GM23338 (cell line): ENCODE results near the gene IMPDH1. TPM values are rescaled to one million over a fixed set of nuclear protein-coding genes. Genes with fewer than 3 reads are reported as not detected.

Experiments
- ATAC-seq: fragments of 200-7000 bp; cut with Tn5 transposase; 3 replicates; pipeline ENCODE4 v1.9.1; 2020
- DNase-seq: peaks from one replicate; pipeline ENCODE4 v3.0.0-alpha.2; 2015; ENCODE audit warnings: low spot score
- H2AFZ ChIP-seq: fragments of 200-600 bp; sonication (generic); 2 replicates; pipeline ENCODE4 v1.8.0; 2016; ENCODE audit warnings: antibody characterized with exemption, mild to moderate bottlenecking, moderate library complexity
- H3F3A ChIP-seq: fragments of 200-600 bp; sonication (generic); replicated peaks from 2 replicates; pipeline ENCODE4 v1.8.0; 2017; ENCODE audit warnings: antibody characterized with exemption, mixed run types, low read depth
- H3K27ac ChIP-seq: fragments of 200-600 bp; sonication (generic); 2 replicates; pipeline ENCODE4 v1.6.1; 2016; ENCODE audit warnings: low read depth
- H3K27me3 ChIP-seq: fragments of 200-600 bp; sonication (generic); 2 replicates; pipeline ENCODE4 v1.8.0; 2016; ENCODE audit warnings: mild to moderate bottlenecking, mixed run types, moderate library complexity; ENCODE audit not compliant: insufficient read depth
- H3K36me3 ChIP-seq: fragments of 200-600 bp; sonication (generic); 2 replicates; pipeline ENCODE4 v1.8.0; 2016; ENCODE audit warnings: mild to moderate bottlenecking; ENCODE audit not compliant: insufficient read depth
- H3K4me1 ChIP-seq: fragments of 200-600 bp; sonication (generic); 2 replicates; pipeline ENCODE4 v1.8.0; 2016; ENCODE audit warnings: mild to moderate bottlenecking, moderate library complexity; ENCODE audit not compliant: insufficient read depth
- H3K4me2 ChIP-seq: fragments of 200-600 bp; sonication (generic); 2 replicates; pipeline ENCODE4 v1.7.1; 2017; ENCODE audit warnings: mixed run types
- H3K4me3 ChIP-seq: fragments of 200-600 bp; sonication (generic); 2 replicates; pipeline ENCODE4 v1.6.1; 2016; ENCODE audit warnings: mixed run types
- H3K79me2 ChIP-seq: fragments of 200-600 bp; sonication (generic); replicated peaks from 2 replicates; pipeline ENCODE4 v1.8.0; 2017; ENCODE audit warnings: mild to moderate bottlenecking; ENCODE audit not compliant: insufficient read depth
- H3K9me2 ChIP-seq: fragments of 200-600 bp; sonication (generic); 2 replicates; pipeline ENCODE4 v1.8.0; 2017; ENCODE audit not compliant: insufficient read depth
- H4K20me1 ChIP-seq: fragments of 200-600 bp; sonication (generic); replicated peaks from 2 replicates; pipeline ENCODE4 v1.8.0; 2017; ENCODE audit warnings: mild to moderate bottlenecking; ENCODE audit not compliant: insufficient read depth
- H3K27ac Mint-ChIP-seq: 2 replicates; pipeline ENCODE4 v1.8.0; 2020; ENCODE audit warnings: inconsistent platforms, mild to moderate bottlenecking, moderate library complexity, mixed read lengths
- H3K27me3 Mint-ChIP-seq: 3 replicates; pipeline ENCODE4 v1.8.0; 2022; ENCODE audit warnings: low read depth, mild to moderate bottlenecking, moderate library complexity, mixed read lengths, inconsistent platforms; ENCODE audit not compliant: insufficient read depth, poor library complexity
- H3K36me3 Mint-ChIP-seq: 3 replicates; pipeline ENCODE4 v1.8.0; 2021; ENCODE audit warnings: low read depth, mild to moderate bottlenecking, inconsistent platforms, moderate library complexity, mixed read lengths
- H3K4me1 Mint-ChIP-seq: 3 replicates; pipeline ENCODE4 v1.8.0; 2020; ENCODE audit warnings: mild to moderate bottlenecking, inconsistent platforms, mixed read lengths
- H3K4me3 Mint-ChIP-seq: 3 replicates; pipeline ENCODE4 v1.8.0; 2021; ENCODE audit warnings: moderate library complexity, mild to moderate bottlenecking, inconsistent platforms, mixed read lengths
- H3K9me3 Mint-ChIP-seq: 3 replicates; pipeline ENCODE4 v1.8.0; 2020; ENCODE audit warnings: moderate library complexity, mild to moderate bottlenecking, inconsistent platforms, mixed read lengths
- CREB1 ChIP-seq: fragments of 250-450 bp; sonication (Bioruptor Pico); IDR thresholded peaks from 2 replicates; pipeline ENCODE4 v1.5.0; 2020; ENCODE audit warnings: low read depth, mild to moderate bottlenecking, moderate library complexity
- EZH2 ChIP-seq: fragments of 200-600 bp; sonication (generic); IDR thresholded peaks from one replicate; pipeline ENCODE4 v1.8.0; 2017; ENCODE audit warnings: antibody characterized with exemption, mild to moderate bottlenecking, low read depth; ENCODE audit not compliant: unreplicated experiment
- EZH2phosphoT487 ChIP-seq: fragments of 200-600 bp; sonication (generic); IDR thresholded peaks from one replicate; pipeline ENCODE4 v1.8.1; 2018; ENCODE audit warnings: antibody characterized with exemption; ENCODE audit not compliant: unreplicated experiment
- JUNB ChIP-seq: IDR thresholded peaks from one replicate; pipeline ENCODE4 v1.6.1; 2016; ENCODE audit warnings: antibody characterized with exemption; ENCODE audit not compliant: unreplicated experiment
- NANOG ChIP-seq: IDR thresholded peaks from 2 replicates; pipeline ENCODE4 v1.6.1; 2016; ENCODE audit warnings: antibody characterized with exemption, borderline replicate concordance
- POLR2AphosphoS5 ChIP-seq: IDR thresholded peaks from 2 replicates; pipeline ENCODE4 v1.6.1; 2016; ENCODE audit warnings: antibody characterized with exemption, low read depth
- STAT1 ChIP-seq: IDR thresholded peaks from one replicate; pipeline ENCODE4 v1.6.1; 2016; ENCODE audit warnings: antibody characterized with exemption; ENCODE audit not compliant: unreplicated experiment
- ZNF114 ChIP-seq: fragments of 250-450 bp; sonication (Bioruptor Pico); IDR thresholded peaks from 2 replicates; pipeline ENCODE4 v1.5.0; 2020; ENCODE audit warnings: mild to moderate bottlenecking, moderate library complexity
- ZNF331 ChIP-seq: fragments of 250-450 bp; sonication (Bioruptor Pico); IDR thresholded peaks from 2 replicates; pipeline ENCODE4 v1.5.0; 2020; ENCODE audit warnings: low read depth, mild to moderate bottlenecking, moderate library complexity
- polyA plus RNA-seq: library from polyadenylated mRNA; unstranded; fragments of >200 nt; fragmentation: Nextera tagmentation; extraction: Ambion mirVana; gene quantifications from 2 replicates; pipeline ENCODE4 v1.2.1, GENCODE V29; 2016
- total RNA-seq: library from RNA; depleted of rRNA; stranded (reverse); fragments of >200 nt; shearing (Covaris generic); gene quantifications from 2 replicates; pipeline ENCODE4 v1.2.3, GENCODE V29; 2014
- TF ChIP-seq, protein P1 (sequence below), 2 experiments: fragments of 200-600 bp in 1 of 2; sonication (generic) in 1 of 2; conservative IDR thresholded peaks; 2 replicates each; pipeline versions ENCODE4 v1.5.1 to v1.6.1; 2016 to 2017; ENCODE audit warnings: antibody characterized with exemption in 2 of 2, low read depth in 2 of 2, mild to moderate bottlenecking in 2 of 2, moderate library complexity in 1 of 2
- TF ChIP-seq, protein P2 (sequence below): IDR thresholded peaks from one replicate; pipeline ENCODE4 v1.6.1; 2018; ENCODE audit warnings: antibody characterized with exemption; ENCODE audit not compliant: unreplicated experiment
- TF ChIP-seq, protein P3 (sequence below): fragments of 250-450 bp; sonication (Bioruptor Pico); IDR thresholded peaks from 2 replicates; pipeline ENCODE4 v1.5.0; 2020; ENCODE audit warnings: mild to moderate bottlenecking, moderate library complexity

The IMPDH1 gene
- total and polyA plus RNA-seq, 2 experiments from 2014 or later, result 16.4 to 48.3 TPM

GRCh38 chr7:128349466-128349825 lies 60.3 kb downstream of the IMPDH1 start:
- no peaks in the 10 kb centered on the region for H4K20me1 ChIP-seq
- peaks cover 71% of the 10 kb centered on the region for H3K27me3 ChIP-seq
- H3K27ac ChIP-seq, result no peak overlapping the region
- no peak overlapping the region for H3K27ac Mint-ChIP-seq
- H3K9me3 Mint-ChIP-seq, result no peaks in the 10 kb centered on the region; the same call in 2 of the 3 replicates
- peaks cover 8% of the 10 kb centered on the region for H3K4me1 Mint-ChIP-seq
- H3K4me2 ChIP-seq, result no peak overlapping the region
- H3K79me2 ChIP-seq, result no peaks in the 10 kb centered on the region
- peaks cover 43% of the 10 kb centered on the region for H3K27me3 Mint-ChIP-seq
- H3K36me3 ChIP-seq, result no peaks in the 10 kb centered on the region
- peaks cover 4% of the 10 kb centered on the region; the same call in 1 of the 2 replicates for H3K4me1 ChIP-seq
- H2AFZ ChIP-seq, result no peak overlapping the region
- no peaks in the 10 kb centered on the region for H3K9me2 ChIP-seq
- H3K4me3 ChIP-seq, result no peak overlapping the region
- ATAC-seq (no peak), DNase-seq (no peak)
- no peaks in the 10 kb centered on the region for H3K36me3 Mint-ChIP-seq
- no peaks in the 10 kb centered on the region for H3F3A ChIP-seq
- no peak overlapping the region for H3K4me3 Mint-ChIP-seq
- TF ChIP-seq ZNF114 (CRISPR knock-in tag) (no peak), POLR2AphosphoS5 (no peak), JUNB (no peak), CREB1 (CRISPR knock-in tag) (no peak), ZNF331 (CRISPR knock-in tag) (no peak), NANOG (no peak), STAT1 (no peak), EZH2phosphoT487 (no peak), EZH2 (no peak)
- TF ChIP-seq, protein P1, sequence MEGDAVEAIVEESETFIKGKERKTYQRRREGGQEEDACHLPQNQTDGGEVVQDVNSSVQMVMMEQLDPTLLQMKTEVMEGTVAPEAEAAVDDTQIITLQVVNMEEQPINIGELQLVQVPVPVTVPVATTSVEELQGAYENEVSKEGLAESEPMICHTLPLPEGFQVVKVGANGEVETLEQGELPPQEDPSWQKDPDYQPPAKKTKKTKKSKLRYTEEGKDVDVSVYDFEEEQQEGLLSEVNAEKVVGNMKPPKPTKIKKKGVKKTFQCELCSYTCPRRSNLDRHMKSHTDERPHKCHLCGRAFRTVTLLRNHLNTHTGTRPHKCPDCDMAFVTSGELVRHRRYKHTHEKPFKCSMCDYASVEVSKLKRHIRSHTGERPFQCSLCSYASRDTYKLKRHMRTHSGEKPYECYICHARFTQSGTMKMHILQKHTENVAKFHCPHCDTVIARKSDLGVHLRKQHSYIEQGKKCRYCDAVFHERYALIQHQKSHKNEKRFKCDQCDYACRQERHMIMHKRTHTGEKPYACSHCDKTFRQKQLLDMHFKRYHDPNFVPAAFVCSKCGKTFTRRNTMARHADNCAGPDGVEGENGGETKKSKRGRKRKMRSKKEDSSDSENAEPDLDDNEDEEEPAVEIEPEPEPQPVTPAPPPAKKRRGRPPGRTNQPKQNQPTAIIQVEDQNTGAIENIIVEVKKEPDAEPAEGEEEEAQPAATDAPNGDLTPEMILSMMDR (conservative IDR thresholded peaks at IDR 0.05; ENCODE audit: low read depth in 2 of 2), result no peak
- TF ChIP-seq, protein P2, sequence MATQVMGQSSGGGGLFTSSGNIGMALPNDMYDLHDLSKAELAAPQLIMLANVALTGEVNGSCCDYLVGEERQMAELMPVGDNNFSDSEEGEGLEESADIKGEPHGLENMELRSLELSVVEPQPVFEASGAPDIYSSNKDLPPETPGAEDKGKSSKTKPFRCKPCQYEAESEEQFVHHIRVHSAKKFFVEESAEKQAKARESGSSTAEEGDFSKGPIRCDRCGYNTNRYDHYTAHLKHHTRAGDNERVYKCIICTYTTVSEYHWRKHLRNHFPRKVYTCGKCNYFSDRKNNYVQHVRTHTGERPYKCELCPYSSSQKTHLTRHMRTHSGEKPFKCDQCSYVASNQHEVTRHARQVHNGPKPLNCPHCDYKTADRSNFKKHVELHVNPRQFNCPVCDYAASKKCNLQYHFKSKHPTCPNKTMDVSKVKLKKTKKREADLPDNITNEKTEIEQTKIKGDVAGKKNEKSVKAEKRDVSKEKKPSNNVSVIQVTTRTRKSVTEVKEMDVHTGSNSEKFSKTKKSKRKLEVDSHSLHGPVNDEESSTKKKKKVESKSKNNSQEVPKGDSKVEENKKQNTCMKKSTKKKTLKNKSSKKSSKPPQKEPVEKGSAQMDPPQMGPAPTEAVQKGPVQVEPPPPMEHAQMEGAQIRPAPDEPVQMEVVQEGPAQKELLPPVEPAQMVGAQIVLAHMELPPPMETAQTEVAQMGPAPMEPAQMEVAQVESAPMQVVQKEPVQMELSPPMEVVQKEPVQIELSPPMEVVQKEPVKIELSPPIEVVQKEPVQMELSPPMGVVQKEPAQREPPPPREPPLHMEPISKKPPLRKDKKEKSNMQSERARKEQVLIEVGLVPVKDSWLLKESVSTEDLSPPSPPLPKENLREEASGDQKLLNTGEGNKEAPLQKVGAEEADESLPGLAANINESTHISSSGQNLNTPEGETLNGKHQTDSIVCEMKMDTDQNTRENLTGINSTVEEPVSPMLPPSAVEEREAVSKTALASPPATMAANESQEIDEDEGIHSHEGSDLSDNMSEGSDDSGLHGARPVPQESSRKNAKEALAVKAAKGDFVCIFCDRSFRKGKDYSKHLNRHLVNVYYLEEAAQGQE, result no peak

DNA sequence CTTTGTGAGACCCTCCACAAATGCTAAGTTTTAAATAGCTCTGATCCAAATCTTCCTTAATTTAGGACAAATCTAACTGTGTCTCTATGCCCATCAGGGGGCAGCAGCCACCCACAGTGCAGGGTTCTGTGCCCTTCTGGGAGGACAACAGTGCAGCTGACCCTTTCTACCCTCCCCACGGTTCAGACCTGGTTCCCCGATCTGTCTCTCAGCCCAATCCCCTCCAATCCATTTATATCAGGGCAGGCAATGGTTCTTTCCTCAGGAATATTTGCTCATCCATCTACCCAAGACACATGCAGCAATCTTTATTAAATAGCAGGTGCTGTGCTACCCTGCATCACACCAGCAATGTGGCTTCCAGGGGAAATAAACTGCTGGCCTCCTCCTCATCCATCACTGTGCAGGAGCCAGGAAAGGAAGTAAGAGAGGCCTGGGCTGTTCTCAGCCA lies 62.1 kb downstream of the IMPDH1 start:
- H3K4me3 Mint-ChIP-seq, result no peak overlapping the region
- Histone ChIP-seq H3K79me2 (peaks cover 7% of the 10 kb centered on the region), H3K4me1 (peaks cover 5% of the 10 kb centered on the region), H3K4me2 (no peak overlapping the region), H3K36me3 (no peaks in the 10 kb centered on the region), H3K9me2 (no peaks in the 10 kb centered on the region), H3K4me3 (no peak overlapping the region), H3K27me3 (peaks cover 53% of the 10 kb centered on the region), H2AFZ (no peak overlapping the region), H3F3A (no peaks in the 10 kb centered on the region), H4K20me1 (0 out of 2 replicates have a peak, but pooled peaks cover 6% of the 10 kb centered on the region), H3K27ac (no peak overlapping the region)
- H3K4me1 Mint-ChIP-seq, result peaks cover 4% of the 10 kb centered on the region
- DNase-seq, result peak; percentile 74
- peak; percentile 4; the same call in 1 of the 3 replicates for ATAC-seq
- no peak overlapping the region for H3K27ac Mint-ChIP-seq
- H3K27me3 Mint-ChIP-seq, result peaks cover 29% of the 10 kb centered on the region
- no peaks in the 10 kb centered on the region; the same call in 2 of the 3 replicates for H3K9me3 Mint-ChIP-seq
- H3K36me3 Mint-ChIP-seq, result no peaks in the 10 kb centered on the region; the same call in 2 of the 3 replicates
- TF ChIP-seq, protein P3, sequence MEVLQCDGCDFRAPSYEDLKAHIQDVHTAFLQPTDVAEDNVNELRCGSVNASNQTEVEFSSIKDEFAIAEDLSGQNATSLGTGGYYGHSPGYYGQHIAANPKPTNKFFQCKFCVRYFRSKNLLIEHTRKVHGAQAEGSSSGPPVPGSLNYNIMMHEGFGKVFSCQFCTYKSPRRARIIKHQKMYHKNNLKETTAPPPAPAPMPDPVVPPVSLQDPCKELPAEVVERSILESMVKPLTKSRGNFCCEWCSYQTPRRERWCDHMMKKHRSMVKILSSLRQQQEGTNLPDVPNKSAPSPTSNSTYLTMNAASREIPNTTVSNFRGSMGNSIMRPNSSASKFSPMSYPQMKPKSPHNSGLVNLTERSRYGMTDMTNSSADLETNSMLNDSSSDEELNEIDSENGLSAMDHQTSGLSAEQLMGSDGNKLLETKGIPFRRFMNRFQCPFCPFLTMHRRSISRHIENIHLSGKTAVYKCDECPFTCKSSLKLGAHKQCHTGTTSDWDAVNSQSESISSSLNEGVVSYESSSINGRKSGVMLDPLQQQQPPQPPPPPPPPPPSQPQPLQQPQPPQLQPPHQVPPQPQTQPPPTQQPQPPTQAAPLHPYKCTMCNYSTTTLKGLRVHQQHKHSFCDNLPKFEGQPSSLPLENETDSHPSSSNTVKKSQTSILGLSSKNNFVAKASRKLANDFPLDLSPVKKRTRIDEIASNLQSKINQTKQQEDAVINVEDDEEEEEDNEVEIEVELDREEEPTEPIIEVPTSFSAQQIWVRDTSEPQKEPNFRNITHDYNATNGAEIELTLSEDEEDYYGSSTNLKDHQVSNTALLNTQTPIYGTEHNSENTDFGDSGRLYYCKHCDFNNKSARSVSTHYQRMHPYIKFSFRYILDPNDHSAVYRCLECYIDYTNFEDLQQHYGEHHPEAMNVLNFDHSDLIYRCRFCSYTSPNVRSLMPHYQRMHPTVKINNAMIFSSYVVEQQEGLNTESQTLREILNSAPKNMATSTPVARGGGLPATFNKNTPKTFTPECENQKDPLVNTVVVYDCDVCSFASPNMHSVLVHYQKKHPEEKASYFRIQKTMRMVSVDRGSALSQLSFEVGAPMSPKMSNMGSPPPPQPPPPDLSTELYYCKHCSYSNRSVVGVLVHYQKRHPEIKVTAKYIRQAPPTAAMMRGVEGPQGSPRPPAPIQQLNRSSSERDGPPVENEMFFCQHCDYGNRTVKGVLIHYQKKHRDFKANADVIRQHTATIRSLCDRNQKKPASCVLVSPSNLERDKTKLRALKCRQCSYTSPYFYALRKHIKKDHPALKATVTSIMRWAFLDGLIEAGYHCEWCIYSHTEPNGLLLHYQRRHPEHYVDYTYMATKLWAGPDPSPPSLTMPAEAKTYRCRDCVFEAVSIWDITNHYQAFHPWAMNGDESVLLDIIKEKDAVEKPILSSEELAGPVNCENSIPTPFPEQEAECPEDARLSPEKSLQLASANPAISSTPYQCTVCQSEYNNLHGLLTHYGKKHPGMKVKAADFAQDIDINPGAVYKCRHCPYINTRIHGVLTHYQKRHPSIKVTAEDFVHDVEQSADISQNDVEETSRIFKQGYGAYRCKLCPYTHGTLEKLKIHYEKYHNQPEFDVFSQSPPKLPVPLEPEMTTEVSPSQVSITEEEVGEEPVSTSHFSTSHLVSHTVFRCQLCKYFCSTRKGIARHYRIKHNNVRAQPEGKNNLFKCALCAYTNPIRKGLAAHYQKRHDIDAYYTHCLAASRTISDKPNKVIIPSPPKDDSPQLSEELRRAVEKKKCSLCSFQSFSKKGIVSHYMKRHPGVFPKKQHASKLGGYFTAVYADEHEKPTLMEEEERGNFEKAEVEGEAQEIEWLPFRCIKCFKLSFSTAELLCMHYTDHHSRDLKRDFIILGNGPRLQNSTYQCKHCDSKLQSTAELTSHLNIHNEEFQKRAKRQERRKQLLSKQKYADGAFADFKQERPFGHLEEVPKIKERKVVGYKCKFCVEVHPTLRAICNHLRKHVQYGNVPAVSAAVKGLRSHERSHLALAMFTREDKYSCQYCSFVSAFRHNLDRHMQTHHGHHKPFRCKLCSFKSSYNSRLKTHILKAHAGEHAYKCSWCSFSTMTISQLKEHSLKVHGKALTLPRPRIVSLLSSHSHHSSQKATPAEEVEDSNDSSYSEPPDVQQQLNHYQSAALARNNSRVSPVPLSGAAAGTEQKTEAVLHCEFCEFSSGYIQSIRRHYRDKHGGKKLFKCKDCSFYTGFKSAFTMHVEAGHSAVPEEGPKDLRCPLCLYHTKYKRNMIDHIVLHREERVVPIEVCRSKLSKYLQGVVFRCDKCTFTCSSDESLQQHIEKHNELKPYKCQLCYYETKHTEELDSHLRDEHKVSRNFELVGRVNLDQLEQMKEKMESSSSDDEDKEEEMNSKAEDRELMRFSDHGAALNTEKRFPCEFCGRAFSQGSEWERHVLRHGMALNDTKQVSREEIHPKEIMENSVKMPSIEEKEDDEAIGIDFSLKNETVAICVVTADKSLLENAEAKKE (CRISPR knock-in tag), result no peak
